ENCODE results near the gene PRDX5. TPM values are rescaled to one million over a fixed set of nuclear protein-coding genes. Genes with fewer than 3 reads are reported as not detected.
A peak's percentile ranks its signal among the peaks of the same experiment; 100 is the strongest.

Gene PRDX5
- total RNA-seq, 4 donors from 2014 or later = 174 to 263 (median 238) TPM

- no peak for DNase-seq (ENCODE audit: low spot score)
- no peak for TF ChIP-seq CTCF (IDR thresholded peaks at IDR 0.05)
- ATAC-seq (ENCODE audit: low FRiP score) = peak; percentile 43
These were observed 40.1 kb downstream of the PRDX5 start for GRCh38 chr11:64357904-64358535.

- ATAC-seq (ENCODE audit: low FRiP score) (no peak), DNase-seq (ENCODE audit: low spot score) (no peak)
- TF ChIP-seq CTCF (IDR thresholded peaks at IDR 0.05) = no peak
These were observed 40.6 kb downstream of the PRDX5 start for GRCh38 chr11:64358536-64358906.

GRCh38 chr11:64358907-64359711, 41.2 kb downstream of the PRDX5 start, which contains the start of gene RPS6KA4:
TSS of gene RPS6KA4 (plus strand) at chr11:64359162. CDS start at chr11:64359236, 74 bp downstream.
- ATAC-seq (ENCODE audit: low FRiP score) = peak; percentile 86
- no peak for DNase-seq (ENCODE audit: low spot score)
- TF ChIP-seq CTCF (IDR thresholded peaks at IDR 0.05) = no peak

- TF ChIP-seq CTCF (IDR thresholded peaks at IDR 0.05) = no peak
- DNase-seq (ENCODE audit: low spot score) = no peak
- ATAC-seq (ENCODE audit: low FRiP score) = no peak
These were observed 42.0 kb downstream of the PRDX5 start for GRCh38 chr11:64359712-64360445.

GRCh38 chr11:64360448-64360921, 42.6 kb downstream of the PRDX5 start:
- TF ChIP-seq CTCF (IDR thresholded peaks at IDR 0.05) = no peak
- DNase-seq (ENCODE audit: low spot score) = no peak
- no peak for ATAC-seq (ENCODE audit: low FRiP score)

- ATAC-seq (ENCODE audit: low FRiP score) (no peak), DNase-seq (ENCODE audit: low spot score) (no peak)
- TF ChIP-seq CTCF (IDR thresholded peaks at IDR 0.05) = no peak
These were observed 43.7 kb downstream of the PRDX5 start for GRCh38 chr11:64361659-64362058.
